Chondrocyte (in vitro differentiated cells): ENCODE measurements around the gene PLXDC2. TPM values are rescaled to one million over a fixed set of nuclear protein-coding genes. Genes with fewer than 3 reads are reported as not detected.
A peak's percentile ranks its signal among the peaks of the same experiment; 100 is the strongest.

Source experiments
- DNase-seq: peaks from one replicate; pipeline ENCODE4 v3.0.0; 2021; ENCODE audit warnings: mixed read lengths, low spot score
- H3K27ac Mint-ChIP-seq: one replicate; pipeline ENCODE4 v1.8.0; 2021; ENCODE audit warnings: mild to moderate bottlenecking, moderate library complexity, mixed read lengths; ENCODE audit not compliant: unreplicated experiment
- H3K27me3 Mint-ChIP-seq: 2 replicates; pipeline ENCODE4 v1.8.0; 2021; ENCODE audit warnings: low read depth, mixed read lengths
- H3K36me3 Mint-ChIP-seq: 2 replicates; pipeline ENCODE4 v1.8.0; 2021; ENCODE audit warnings: low read depth, mixed read lengths
- H3K4me1 Mint-ChIP-seq: 2 replicates; pipeline ENCODE4 v1.8.0; 2021; ENCODE audit warnings: low read depth, mild to moderate bottlenecking, mixed read lengths
- H3K4me3 Mint-ChIP-seq: one replicate; pipeline ENCODE4 v1.8.0; 2021; ENCODE audit warnings: mild to moderate bottlenecking, moderate library complexity, mixed read lengths; ENCODE audit not compliant: unreplicated experiment
- H3K9me3 Mint-ChIP-seq: 2 replicates; pipeline ENCODE4 v1.8.0; 2021; ENCODE audit warnings: low read depth, mixed read lengths
- CTCF ChIP-seq: fragments of 200-600 bp; sonication (generic); IDR thresholded peaks from 2 replicates; pipeline ENCODE4 v1.5.0; 2021; ENCODE audit warnings: antibody characterized with exemption, mild to moderate bottlenecking, moderate library complexity
- total RNA-seq: library from RNA; stranded (reverse); gene quantifications from 3 replicates; pipeline ENCODE4 v1.2.1, GENCODE V29; 2021

The PLXDC2 gene
- total RNA-seq, 1 donor from 2014 or later: 88.5 TPM

GRCh38 chr10:19869370-19869769 is 53.1 kb downstream of the PLXDC2 start:
- Mint-ChIP-seq H3K27me3 (no peaks in the 10 kb centered on the region), H3K4me3 (no peak overlapping the region), H3K4me1 (peaks cover 9% of the 10 kb centered on the region), H3K27ac (no peak overlapping the region), H3K9me3 (peaks cover 10% of the 10 kb centered on the region), H3K36me3 (peaks cover 17% of the 10 kb centered on the region)
- no peak for DNase-seq
- no peak for TF ChIP-seq CTCF

GRCh38 chr10:19872504-19873271 is 56.5 kb downstream of the PLXDC2 start:
- TF ChIP-seq CTCF: no peak
- DNase-seq: no peak
- no peaks in the 10 kb centered on the region for H3K9me3 Mint-ChIP-seq
- H3K4me1 Mint-ChIP-seq: peaks cover 25% of the 10 kb centered on the region
- H3K27ac Mint-ChIP-seq: no peak overlapping the region
- H3K4me3 Mint-ChIP-seq: no peak overlapping the region
- peaks cover 6% of the 10 kb centered on the region for H3K36me3 Mint-ChIP-seq
- H3K27me3 Mint-ChIP-seq: no peaks in the 10 kb centered on the region

GRCh38 chr10:19874190-19874589 is 58.0 kb downstream of the PLXDC2 start:
- no peak overlapping the region for H3K4me3 Mint-ChIP-seq
- no peak for TF ChIP-seq CTCF
- peaks cover 23% of the 10 kb centered on the region for H3K4me1 Mint-ChIP-seq

GRCh38 chr10:19874791-19875190 is 58.6 kb downstream of the PLXDC2 start:
- peaks cover 6% of the 10 kb centered on the region for H3K36me3 Mint-ChIP-seq
- H3K4me3 Mint-ChIP-seq: no peak overlapping the region
- no peak for DNase-seq
- no peaks in the 10 kb centered on the region for H3K27me3 Mint-ChIP-seq
- H3K9me3 Mint-ChIP-seq: no peaks in the 10 kb centered on the region
- no peak for TF ChIP-seq CTCF
- H3K27ac Mint-ChIP-seq: no peak overlapping the region
- peaks cover 27% of the 10 kb centered on the region for H3K4me1 Mint-ChIP-seq

More at GRCh38 chr10:19874190-19874589, 58.0 kb downstream of the PLXDC2 start:
- H3K9me3 Mint-ChIP-seq: no peaks in the 10 kb centered on the region
- no peak overlapping the region for H3K27ac Mint-ChIP-seq
- DNase-seq: no peak
- H3K36me3 Mint-ChIP-seq: peaks cover 6% of the 10 kb centered on the region
- no peaks in the 10 kb centered on the region for H3K27me3 Mint-ChIP-seq

GRCh38 chr10:19876570-19876969 is 60.3 kb downstream of the PLXDC2 start:
- no peaks in the 10 kb centered on the region for H3K27me3 Mint-ChIP-seq
- H3K36me3 Mint-ChIP-seq: peaks cover 5% of the 10 kb centered on the region
- DNase-seq: no peak
- no peaks in the 10 kb centered on the region for H3K9me3 Mint-ChIP-seq
- H3K4me3 Mint-ChIP-seq: no peak overlapping the region
- no peak for TF ChIP-seq CTCF
- peak overlapping the region; percentile 49 for H3K27ac Mint-ChIP-seq
- H3K4me1 Mint-ChIP-seq: peaks cover 35% of the 10 kb centered on the region
